SK-N-SH (cell line): ENCODE results near the gene STX1B.

Experiments used
- GABPA ChIP-seq: IDR thresholded peaks from 2 replicates; pipeline ENCODE4 v1.4.0; 2012; ENCODE audit warnings: low read depth, mild to moderate bottlenecking
- MXI1 ChIP-seq: IDR thresholded peaks from 2 replicates; pipeline ENCODE4 v1.6.1; 2012; ENCODE audit warnings: mild to moderate bottlenecking, low read depth, low read length, improper control_type of control experiment
- NRF1 ChIP-seq: IDR thresholded peaks from 2 replicates; pipeline ENCODE4 v1.6.1; 2012; ENCODE audit warnings: low read depth, mild to moderate bottlenecking, low read length
- RCOR1 ChIP-seq: fragments of 150-350 bp; IDR thresholded peaks from 2 replicates; pipeline ENCODE4 v1.6.1; 2017; ENCODE audit warnings: antibody characterized with exemption, low read length
- RFX5 ChIP-seq: IDR thresholded peaks from 2 replicates; pipeline ENCODE4 v1.6.1; 2012; ENCODE audit warnings: mild to moderate bottlenecking, improper control_type of control experiment, low read length
- TAF1 ChIP-seq: IDR thresholded peaks from 2 replicates; pipeline ENCODE4 v1.6.1; 2012; ENCODE audit warnings: low read depth, mild to moderate bottlenecking, low read length, moderate library complexity, borderline replicate concordance
- YY1 ChIP-seq: IDR thresholded peaks from 2 replicates; pipeline ENCODE4 v1.4.0; 2012; ENCODE audit warnings: low read depth, mild to moderate bottlenecking
- TF ChIP-seq, protein P1 (sequence below): fragments of 200-600 bp; sonication (generic); IDR thresholded peaks from 2 replicates; pipeline ENCODE4 v1.6.1; 2017; ENCODE audit warnings: antibody characterized with exemption, mild to moderate bottlenecking, moderate library complexity
- TF ChIP-seq, protein P2 (sequence below): IDR thresholded peaks from 2 replicates; pipeline ENCODE4 v1.6.1; 2012; ENCODE audit warnings: mild to moderate bottlenecking, low read depth, low read length, moderate library complexity
- TF ChIP-seq, protein P3 (sequence below): IDR thresholded peaks from 2 replicates; pipeline ENCODE4; 2012

DNA sequence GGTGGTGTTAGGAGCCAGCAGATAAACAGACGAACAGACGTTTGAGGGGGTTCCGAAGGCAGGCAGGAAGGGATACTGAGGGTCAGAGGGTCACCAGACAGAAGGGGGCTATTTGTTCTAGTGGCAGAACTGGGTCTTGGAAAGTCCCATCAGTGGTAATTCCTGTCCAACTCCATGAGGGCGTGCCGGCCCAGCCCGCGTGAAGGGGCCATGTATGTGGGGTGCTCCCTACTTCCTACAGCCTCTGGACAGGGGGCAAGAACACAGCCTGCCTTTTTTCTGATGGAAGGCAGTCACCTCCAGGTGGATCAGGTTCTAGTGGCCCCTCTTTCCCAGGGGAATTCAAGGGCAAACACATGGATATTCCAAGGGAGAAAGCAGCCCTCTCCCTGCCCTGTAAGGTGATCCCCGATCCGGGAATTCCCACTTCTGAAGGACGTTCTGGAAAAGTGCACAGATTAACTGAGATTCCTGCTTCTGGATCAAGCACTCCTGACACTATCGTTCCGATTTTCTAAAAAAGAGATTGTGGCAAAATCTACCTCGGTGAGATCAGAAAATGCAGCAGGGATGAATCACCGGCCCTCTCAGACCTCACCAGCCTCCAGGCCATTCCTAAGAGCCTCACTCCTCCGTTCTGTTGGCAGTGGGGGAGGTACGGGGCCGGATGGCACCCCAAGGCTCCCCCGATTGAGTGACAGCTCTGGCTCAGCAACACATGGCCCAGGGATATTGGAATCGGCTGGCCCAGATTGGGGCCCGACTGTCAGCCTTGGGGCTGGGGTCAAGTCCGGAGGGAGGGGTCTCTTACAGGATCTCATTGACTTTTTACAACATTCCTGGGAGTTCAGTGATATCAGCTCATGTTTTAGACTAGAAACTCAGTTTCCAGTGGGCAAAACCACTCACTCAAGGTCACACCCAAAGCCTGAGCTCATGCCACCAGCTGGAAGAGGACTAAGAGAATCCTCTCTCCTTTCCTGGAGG lies 12.4 kb downstream of the STX1B start:
- TF ChIP-seq YY1: no peak
- TF ChIP-seq, protein P1, sequence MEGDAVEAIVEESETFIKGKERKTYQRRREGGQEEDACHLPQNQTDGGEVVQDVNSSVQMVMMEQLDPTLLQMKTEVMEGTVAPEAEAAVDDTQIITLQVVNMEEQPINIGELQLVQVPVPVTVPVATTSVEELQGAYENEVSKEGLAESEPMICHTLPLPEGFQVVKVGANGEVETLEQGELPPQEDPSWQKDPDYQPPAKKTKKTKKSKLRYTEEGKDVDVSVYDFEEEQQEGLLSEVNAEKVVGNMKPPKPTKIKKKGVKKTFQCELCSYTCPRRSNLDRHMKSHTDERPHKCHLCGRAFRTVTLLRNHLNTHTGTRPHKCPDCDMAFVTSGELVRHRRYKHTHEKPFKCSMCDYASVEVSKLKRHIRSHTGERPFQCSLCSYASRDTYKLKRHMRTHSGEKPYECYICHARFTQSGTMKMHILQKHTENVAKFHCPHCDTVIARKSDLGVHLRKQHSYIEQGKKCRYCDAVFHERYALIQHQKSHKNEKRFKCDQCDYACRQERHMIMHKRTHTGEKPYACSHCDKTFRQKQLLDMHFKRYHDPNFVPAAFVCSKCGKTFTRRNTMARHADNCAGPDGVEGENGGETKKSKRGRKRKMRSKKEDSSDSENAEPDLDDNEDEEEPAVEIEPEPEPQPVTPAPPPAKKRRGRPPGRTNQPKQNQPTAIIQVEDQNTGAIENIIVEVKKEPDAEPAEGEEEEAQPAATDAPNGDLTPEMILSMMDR: no peak
- no peak for TF ChIP-seq MXI1
- TF ChIP-seq, protein P2, sequence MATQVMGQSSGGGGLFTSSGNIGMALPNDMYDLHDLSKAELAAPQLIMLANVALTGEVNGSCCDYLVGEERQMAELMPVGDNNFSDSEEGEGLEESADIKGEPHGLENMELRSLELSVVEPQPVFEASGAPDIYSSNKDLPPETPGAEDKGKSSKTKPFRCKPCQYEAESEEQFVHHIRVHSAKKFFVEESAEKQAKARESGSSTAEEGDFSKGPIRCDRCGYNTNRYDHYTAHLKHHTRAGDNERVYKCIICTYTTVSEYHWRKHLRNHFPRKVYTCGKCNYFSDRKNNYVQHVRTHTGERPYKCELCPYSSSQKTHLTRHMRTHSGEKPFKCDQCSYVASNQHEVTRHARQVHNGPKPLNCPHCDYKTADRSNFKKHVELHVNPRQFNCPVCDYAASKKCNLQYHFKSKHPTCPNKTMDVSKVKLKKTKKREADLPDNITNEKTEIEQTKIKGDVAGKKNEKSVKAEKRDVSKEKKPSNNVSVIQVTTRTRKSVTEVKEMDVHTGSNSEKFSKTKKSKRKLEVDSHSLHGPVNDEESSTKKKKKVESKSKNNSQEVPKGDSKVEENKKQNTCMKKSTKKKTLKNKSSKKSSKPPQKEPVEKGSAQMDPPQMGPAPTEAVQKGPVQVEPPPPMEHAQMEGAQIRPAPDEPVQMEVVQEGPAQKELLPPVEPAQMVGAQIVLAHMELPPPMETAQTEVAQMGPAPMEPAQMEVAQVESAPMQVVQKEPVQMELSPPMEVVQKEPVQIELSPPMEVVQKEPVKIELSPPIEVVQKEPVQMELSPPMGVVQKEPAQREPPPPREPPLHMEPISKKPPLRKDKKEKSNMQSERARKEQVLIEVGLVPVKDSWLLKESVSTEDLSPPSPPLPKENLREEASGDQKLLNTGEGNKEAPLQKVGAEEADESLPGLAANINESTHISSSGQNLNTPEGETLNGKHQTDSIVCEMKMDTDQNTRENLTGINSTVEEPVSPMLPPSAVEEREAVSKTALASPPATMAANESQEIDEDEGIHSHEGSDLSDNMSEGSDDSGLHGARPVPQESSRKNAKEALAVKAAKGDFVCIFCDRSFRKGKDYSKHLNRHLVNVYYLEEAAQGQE: no peak; the same call in 1 of the 2 replicates
- no peak for TF ChIP-seq TAF1
- no peak for TF ChIP-seq RFX5
- TF ChIP-seq GABPA: 0 out of 2 replicates have a peak, but pooled peaks have one; percentile 17
- no peak for TF ChIP-seq RCOR1
- no peak for TF ChIP-seq NRF1
- TF ChIP-seq, protein P3, sequence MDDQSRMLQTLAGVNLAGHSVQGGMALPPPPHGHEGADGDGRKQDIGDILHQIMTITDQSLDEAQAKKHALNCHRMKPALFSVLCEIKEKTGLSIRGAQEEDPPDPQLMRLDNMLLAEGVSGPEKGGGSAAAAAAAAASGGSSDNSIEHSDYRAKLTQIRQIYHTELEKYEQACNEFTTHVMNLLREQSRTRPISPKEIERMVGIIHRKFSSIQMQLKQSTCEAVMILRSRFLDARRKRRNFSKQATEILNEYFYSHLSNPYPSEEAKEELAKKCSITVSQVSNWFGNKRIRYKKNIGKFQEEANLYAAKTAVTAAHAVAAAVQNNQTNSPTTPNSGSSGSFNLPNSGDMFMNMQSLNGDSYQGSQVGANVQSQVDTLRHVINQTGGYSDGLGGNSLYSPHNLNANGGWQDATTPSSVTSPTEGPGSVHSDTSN: peak; percentile 92
